Superior temporal gyrus (tissue), 1 donor: Measurements from ENCODE around the gene SLC22A23.

Experiments used
- DNase-seq: peaks from one replicate; pipeline ENCODE4 v3.0.0-alpha.2; 2016; ENCODE audit errors: extremely low spot score

The SLC22A23 gene

DNA sequence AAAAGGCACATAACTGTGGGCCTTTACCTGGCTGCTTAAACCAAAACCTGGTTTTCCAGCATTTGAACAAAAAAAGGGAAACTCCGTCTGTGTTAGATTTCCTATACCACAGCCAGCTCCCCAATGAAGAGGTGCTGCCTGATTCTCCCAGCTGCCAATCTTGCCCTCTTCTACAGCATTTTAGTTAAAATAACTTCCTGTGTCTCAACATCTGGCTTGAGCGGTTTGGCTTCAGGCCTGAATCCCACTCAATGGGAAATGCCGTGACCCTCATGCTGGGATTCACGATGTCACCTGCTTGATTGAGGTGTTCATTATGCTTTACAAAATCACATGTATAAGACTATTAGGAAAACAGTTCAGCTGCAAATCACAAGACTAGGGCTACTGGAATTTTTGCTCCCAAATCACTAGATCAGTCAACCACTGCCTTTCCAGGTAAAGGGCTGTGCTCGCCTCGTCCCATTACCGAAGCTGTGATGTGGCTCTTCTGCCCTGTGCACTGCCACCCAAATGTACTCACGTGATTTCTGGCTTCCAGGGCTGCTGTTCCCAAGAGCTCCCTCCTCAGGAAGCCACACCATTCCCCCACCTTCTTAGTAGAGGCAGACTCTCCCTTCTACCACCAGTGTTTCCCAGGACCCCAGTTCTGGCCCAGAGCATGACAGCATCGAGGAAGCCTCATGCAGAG is 103.5 kb downstream of the SLC22A23 start:
- no peak for DNase-seq

DNA sequence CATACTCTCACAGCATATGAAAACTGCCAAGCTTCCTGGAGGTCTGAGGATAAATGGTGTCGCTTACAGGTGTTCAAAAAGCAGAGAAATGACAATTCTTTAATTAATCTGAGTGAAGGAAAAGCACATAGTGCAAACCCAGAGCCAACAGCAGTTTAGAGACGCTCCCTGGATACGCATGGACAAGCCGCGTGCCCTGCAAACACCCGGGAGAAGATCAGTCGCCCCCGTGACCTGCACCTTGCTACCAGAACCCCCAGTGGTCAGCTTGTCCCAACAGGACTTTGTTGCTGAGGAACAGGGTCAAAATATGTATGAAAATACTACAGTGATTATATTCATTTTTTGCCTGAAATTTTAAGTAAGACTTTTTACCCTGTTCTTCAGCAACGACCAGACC is 104.2 kb downstream of the SLC22A23 start:
- no peak for DNase-seq

DNA sequence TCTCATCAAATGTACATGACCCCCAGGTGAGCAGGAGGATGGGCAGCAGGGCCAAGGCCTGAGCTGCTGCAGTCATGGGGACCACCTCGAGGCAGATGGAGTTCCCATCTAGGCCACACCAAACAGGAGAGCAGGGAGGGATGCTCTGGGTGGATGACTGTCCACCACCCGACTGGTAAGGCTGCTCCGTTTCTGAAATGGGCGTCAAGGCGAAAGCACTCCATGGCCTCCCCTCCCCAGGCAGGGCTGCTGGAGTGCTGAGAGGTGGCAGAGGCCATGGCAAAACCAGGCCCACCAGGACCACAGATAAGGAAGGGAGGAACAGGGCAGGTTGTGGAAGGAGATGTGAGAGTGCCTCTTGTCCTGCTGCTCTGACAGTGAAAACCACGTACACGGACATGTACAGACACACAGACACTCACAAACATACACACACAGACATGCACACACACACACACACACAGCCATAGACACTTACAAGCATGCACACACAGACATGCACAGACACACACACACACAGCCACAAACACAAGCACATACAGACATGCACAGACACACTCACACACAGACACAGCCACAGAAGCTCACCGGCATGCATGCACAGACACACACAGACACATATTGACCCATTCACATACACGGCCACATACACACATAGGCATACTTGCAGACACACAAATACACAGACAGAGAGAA is 104.9 kb downstream of the SLC22A23 start:
- no peak for DNase-seq

DNA sequence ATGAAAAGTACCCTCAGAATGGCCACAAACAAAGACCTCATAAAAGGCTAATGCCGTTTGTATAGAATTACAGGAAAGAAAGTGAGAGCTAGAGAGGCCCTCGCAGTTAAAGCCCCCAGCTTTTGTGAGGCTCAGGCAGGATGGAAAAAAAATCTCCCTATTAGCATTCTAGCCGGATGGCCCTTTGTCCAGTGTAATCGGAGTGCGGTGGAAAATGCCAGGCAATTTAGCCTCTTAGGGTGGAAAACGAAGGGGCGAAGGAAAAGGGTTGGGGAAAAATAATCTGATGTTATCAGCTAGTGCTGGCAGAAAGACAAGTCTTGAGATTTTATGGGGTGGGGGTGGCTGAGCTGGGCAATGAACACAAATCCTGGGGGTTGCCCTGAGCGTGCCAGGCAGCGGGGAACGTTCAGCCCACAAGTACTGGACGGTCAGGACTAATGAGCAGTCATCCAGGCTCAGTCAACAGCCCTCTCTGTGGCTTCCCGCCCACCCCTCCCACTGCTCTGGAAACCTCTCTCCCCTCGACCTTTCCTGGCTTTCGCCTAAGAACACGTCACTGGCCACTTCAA is 105.7 kb downstream of the SLC22A23 start:
- DNase-seq: no peak

DNA sequence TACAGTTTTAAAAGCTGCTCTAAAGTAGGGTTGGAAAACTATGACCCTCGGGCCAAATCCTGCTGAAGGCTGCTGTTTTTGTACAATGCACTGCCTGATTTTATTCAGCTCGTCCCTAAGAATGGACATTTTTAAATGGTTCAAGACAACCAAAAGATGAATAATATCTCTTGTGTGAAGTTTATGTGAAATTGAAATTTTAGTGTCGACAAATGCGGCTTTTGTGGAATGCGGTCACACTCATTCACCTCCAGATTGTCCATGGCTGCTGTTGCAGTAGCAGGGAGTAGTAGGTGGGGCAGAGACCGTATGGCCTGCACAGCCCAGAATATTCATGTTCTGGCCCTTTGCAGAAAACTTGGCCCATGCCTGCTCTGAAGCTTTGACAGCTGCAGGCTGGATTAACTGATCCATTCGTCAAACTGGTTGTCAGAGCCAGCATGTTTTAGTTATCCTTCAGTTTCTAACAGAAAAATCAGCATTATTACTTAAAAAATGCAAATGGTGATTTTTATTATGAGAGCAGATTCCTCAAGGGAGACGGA is 106.5 kb downstream of the SLC22A23 start:
- DNase-seq: no peak

DNA sequence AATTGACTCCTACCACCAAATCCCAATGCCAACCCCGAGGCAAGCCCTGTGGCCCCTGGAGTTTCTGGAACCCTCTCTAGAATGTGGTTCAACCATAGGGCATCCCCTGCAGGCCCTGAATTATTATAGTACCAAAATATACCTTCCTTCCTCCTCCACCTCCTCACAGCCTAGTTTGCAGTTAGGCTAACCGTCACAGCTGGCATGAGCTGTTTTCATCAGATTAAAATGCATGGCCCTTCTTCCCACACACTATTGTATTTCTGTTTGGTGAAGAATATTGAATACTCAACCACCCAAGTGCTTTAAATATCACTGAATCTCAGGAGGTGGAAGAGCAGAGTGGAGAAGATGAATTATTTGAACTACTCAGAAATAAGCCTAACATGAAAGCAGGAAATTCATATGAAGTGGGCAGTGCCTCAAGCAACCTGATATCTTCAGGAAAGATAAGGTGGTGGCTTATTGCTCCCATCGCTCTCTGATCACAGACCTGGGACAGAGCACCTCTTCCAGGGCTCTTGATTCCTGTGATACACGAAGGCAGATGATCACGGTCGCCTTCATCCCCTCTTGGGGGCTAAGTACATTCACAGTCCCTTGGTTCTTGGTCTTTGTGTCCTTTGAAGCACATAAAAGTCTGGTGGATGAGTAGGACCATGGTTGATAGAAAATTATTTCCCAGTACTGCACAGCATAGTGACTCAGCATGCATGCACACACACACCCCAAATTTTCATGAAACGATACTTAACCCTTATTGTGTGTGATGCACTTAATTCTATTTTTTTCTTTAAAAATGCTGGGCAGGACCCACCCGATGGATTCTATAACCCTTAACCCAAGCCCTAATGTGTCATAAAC is 107.2 kb downstream of the SLC22A23 start:
- DNase-seq: no peak

DNA sequence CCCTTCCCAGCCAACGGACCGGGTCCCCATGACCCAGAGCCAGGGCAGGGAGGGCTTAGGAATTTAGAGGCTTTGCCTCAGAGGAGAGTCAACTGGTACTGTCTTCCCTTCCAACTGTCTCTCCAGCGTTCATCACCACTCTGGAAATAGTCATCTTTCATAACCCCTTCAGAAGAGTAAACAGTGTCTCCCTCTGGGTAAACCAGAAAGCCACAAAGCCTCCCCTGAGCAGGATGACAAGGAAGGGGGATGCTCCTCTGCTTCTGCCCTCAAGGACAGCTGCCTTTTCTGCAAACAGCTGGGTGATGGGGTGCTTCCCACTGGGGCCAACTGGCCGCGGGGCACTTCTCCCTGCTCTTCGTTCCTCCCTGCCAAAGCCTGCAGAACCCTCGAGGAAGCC is 108.0 kb downstream of the SLC22A23 start:
- no peak for DNase-seq

DNA sequence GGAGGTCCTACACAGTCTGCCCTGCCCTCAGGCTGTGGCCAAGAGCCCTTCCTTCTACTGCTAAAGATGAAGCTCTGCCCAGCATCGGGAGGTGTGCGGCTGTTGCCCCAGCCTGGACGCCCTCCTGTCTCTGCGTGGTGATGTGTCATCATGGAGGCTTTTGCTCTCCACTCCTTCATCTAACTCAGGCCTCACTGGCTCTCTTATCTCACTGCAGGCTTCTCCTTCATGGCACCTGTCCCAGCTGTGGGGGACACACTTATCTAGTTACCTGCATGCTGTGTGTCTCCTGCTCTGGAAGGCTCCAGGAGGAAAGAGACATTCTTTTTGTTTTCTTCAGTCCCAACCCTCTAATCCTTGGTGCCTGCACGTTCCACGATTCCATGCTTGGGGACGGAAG is 109.0 kb downstream of the SLC22A23 start:
- DNase-seq: no peak

DNA sequence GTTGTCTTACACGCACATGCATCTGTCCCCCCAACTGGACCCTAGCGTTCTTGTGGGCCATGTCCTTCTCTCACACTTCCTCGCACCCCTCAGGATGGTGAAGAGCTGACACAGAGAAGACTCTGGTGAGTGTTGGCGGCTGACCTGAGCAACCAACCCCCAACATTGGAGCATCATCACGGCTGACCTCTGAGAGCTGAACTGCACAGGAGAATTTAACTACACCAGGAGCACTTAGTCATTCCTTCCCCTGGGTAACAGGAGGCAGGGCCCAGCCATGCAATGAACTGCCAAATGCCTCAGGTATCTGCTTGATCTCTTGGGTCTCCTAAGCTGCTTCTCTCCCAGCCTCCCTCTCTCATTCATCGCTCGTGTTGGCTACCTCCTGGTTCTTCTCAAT is 109.6 kb downstream of the SLC22A23 start:
- DNase-seq: no peak

DNA sequence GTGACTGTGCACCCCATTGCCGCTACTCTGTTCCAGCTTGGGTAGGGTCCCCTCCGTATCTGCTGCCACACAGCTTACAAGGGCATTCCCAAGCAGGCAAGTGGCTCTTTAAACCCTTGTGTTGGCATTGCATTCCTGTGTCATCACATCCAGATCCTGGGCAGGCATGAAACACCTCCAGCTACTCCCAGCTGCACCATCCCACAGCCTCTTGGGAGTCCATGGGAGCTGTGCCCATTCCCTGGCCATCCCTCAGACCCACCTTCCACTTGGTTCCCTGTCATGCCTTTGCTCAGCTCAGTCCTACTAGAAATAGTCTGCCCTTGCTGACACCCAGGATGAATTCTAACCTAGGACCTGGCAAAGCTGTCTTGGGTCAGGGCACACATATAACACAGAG is 110.4 kb downstream of the SLC22A23 start:
- DNase-seq: no peak

DNA sequence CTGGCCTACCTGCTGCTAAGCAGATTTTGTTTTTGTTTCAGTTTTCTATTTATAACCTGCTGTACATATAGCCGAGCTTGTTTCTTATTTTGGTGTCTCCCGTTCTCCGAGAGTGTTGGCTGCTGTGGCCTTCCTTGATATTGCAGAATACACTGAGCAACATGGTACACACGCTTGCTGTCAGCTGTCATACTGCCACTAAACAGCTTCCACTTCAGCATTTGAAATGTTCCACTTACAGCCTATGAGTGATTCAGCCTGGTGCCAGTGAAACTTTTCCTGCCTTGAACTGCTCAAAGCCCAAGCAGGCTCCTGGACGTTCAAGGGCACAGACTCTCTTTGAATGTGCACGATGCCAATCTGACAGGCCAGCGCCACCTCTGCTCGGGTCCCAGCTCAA is 111.0 kb downstream of the SLC22A23 start:
- DNase-seq: no peak

DNA sequence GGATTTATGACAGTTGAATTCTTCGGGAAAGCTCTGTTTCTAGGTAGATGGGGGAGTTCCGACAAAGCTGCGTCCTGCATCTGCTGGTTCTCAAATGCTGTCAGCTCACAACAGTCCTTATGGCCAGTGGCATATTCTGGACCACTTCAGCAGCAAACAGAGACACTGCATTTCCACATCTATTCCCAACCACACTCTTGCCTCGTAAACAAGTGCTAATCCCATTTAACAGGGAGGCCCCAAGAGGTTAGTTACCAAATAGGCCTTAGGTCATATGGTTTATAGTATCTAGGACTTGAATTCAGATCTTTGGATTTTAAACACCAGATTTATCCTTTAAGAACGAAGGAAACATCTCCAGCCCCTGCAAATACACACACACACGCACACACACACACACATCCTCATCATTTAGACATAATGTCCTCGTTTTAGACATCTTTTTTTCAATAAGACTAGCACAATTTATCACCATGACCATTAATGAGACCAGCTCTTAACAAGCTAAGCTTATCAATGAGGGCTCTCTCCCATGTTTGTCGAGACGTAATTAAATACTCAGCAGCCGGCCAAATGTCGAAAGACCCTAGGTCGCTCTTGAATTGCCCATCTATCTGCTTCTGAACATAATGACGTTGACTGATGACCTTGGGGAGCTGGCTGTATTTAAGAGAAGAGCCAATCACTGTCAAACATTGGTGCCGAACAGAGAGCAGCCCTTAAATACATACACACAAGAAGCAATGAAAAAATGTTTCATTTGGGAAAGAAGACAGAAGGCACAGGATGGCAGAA is 113.6 kb downstream of the SLC22A23 start:
- DNase-seq: no peak

DNA sequence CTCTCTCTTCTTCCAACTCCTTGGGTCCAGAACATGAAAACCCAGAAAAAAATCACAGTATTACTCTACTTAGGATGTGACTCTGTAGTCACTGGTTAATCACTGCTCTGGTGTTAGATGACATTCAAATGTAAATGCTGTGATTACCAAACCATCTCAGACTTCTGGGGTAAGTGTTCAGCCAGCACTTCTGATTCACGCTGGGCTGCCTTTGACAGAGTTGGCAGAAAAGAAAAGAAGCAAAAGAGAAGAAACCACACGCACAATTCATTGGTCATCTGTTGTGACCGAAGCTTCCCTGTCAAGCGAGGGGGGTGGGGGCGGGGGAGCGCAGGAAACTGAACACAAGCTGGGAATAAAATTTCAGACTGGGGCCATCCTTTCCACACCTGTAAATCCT is 115.4 kb downstream of the SLC22A23 start:
- DNase-seq: no peak

DNA sequence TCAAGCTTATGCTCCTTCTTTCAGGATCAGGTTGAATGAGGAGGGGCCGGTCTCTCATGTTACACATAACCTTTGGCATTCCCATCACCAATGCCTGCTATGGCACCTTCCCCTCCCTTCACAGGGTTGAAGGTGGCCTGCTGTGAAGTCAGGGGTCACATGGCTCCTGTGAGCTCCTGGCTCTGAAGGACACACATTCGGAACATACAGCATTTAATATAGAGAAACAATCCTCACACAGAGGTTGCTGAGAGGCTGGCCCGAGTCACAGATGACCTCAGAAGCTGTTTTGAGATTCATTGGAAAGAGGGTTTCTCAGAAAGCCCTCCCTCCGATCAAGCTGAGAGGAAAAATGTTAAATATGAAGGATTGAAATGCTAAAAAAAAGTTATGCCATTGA is 116.0 kb downstream of the SLC22A23 start:
- DNase-seq: no peak

DNA sequence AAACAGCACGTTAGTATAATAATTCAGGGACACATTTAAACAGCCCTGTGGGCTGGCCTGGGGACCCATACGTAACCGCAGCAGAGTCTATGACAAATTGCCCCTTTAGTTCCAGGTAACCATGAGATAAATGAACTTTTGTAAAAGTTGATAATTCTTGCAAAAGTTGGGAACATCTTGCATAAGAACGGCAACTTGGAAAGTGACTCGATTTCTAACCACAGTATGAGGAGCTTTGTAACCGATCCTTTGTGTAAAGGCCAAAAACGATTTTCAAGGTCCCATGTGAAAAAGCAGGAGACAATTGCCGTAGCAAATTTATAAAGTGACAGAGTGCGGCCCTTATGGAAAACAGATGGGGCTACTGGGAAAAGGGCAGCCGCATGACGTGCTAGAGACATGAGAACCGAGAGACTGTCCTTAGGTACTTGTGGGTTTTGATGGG is 116.5 kb downstream of the SLC22A23 start:
- DNase-seq: no peak

DNA sequence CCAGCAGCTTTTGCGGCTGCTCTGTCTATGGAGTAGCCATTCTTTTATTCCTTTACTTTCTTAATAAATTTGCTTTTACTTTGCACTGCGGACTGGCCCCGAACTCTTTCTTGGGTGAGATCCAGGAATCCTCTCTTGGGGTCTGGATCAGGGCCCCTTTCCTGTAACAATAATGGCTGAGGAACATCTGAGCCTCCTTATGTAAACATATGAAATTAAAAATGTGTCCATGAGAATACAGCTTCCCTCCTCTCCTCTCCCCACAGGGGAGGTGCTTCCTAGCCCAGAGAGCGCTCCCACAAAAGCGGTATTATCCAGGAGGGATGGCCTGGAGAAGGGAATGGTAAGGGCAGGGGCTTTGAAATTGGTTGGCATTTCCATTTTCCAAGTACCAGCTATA is 117.0 kb downstream of the SLC22A23 start:
- no peak for DNase-seq

DNA sequence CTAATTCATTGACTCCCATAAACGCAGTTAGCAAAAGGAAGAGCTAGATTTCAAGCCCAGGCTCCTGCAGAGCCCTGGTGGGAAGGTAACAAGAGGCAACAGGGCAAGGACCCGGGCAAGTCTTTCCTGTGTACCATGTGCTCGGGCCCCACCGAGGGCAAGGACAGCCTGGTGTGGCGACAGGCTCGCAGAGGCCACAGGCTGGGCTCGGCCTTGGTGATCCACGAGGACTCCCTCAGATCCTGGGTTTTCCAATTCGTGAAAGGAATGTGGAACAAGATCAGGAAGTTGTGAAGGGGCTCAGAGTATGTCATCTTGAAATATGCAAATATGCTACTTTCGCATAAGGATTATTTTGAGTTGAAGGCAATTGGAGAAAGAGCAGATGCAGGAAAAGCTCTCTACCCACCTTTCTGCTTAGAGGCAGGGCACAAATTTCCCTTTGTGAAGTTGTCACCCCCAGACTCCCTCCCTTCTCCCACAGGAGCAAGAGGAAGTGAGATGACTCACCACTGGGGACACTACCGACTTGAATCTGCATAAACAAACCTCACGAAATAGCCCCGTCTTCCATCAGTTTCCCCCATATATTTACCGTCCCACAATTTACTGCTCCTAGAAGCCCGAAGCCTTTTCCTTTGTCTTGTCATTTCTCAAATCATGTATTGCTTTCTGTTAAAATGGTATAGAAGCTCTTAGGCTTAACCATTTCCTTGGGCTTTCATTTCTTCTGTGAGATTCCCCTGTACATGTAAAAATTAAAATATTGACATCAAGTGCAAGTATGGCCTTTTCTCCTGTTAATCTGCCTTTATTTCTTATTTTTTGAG is 119.1 kb downstream of the SLC22A23 start:
- peak; percentile 56 for DNase-seq

DNA sequence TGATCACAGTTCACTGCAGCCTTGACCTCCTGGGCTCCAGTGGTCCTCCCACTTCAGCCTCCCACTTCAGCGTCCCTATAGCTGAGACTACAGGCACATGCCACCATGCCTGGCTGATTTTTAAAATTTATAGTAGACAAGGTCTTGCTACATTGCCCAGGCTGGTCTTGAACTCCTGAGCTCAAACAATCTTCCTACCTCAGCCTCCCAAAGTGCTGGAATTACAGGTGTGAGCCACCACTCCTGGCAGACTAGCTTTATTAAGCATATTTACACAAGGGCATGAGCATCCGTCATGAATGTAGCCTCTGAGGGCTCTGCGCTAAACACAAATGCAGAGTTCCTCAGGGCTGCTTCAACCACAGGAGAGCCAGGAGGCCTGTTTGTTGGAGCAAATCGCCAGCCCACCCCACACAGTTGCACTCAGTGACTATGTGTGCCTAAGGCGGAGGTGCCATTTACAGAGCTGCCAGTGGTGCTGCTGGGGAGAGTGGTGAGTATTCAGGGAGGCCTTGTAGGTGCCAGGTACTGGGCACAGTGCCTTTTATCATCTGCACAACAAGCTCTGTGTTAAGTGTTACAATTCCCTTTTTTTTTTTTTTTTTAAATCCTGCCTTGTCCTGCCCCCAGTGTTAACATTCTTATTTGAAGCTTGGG is 119.9 kb downstream of the SLC22A23 start:
- no peak for DNase-seq

DNA sequence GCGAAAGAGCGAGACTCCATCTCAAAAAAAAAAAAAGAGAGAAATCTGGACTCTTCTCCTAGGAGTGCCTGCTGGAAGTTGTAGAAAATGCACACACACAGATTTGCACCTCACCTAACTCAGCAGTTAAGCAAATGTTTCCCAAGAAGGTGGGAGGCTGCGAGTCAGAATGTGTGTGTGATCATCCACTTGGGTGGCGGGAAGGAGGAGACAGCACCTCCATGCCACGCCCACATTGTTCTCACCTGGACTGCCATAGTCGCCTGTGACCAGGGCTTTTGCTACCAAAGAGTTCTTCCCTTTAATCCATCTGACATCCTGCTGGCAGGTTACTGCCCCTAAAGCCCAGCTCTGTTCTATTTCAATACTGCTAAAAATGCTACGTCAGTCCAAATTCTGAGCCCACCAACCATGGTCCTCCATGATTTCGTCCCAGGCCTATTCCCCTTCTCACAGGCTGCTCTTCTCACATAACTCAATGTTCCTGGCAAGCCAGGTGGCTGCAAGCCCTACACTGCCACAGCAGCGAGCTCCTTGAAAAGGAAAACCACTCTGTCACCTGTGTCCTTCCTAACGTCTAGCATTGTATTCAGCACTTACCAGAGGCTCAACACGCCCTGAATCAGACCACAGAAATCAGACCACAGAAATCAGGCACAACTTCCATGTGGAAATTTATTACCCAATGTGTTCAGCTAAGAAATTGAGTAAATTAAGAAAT is 120.6 kb downstream of the SLC22A23 start:
- no peak for DNase-seq
